Endodermal cell (in vitro differentiated cells): Measurements from ENCODE around the gene ATP13A2. TPM values are rescaled to one million over a fixed set of nuclear protein-coding genes. Genes with fewer than 3 reads are reported as not detected.

Source experiments
- DNase-seq: peaks from one replicate; pipeline ENCODE4 v3.0.0-alpha.2; 2017
- H3K27ac ChIP-seq: 2 replicates; pipeline ENCODE4 v1.5.1; 2013; ENCODE audit warnings: mild to moderate bottlenecking, low read depth, low read length, moderate library complexity
- H3K27me3 ChIP-seq: 2 replicates; pipeline ENCODE4 v1.6.1; 2013; ENCODE audit warnings: mild to moderate bottlenecking, low read length, moderate library complexity; ENCODE audit not compliant: insufficient read depth, control insufficient read depth, poor library complexity, severe bottlenecking
- H3K36me3 ChIP-seq: 2 replicates; pipeline ENCODE4 v1.7.0; 2013; ENCODE audit warnings: mild to moderate bottlenecking, low read length, moderate library complexity; ENCODE audit not compliant: control insufficient read depth, insufficient read depth
- H3K4me1 ChIP-seq: one replicate; pipeline ENCODE4 v1.7.0; 2013; ENCODE audit warnings: low read length; ENCODE audit not compliant: control insufficient read depth, insufficient read depth
- H3K4me3 ChIP-seq: 2 replicates; pipeline ENCODE4 v1.5.1; 2013; ENCODE audit warnings: mild to moderate bottlenecking, low read length, moderate library complexity
- H3K9ac ChIP-seq: 2 replicates; pipeline ENCODE4 v1.6.1; 2013; ENCODE audit warnings: mild to moderate bottlenecking, low read length, moderate library complexity; ENCODE audit not compliant: poor library complexity, severe bottlenecking; ENCODE audit errors: extremely low read depth
- H3K9me3 ChIP-seq: 2 replicates; pipeline ENCODE4 v1.6.1; 2013; ENCODE audit warnings: mild to moderate bottlenecking, low read length, moderate library complexity; ENCODE audit not compliant: control insufficient read depth
- H3K27ac Mint-ChIP-seq: 2 replicates; pipeline ENCODE4 v1.8.0; 2020; ENCODE audit warnings: mixed read lengths
- H3K27me3 Mint-ChIP-seq: 2 replicates; pipeline ENCODE4 v1.8.0; 2021; ENCODE audit warnings: mild to moderate bottlenecking, mixed read lengths; ENCODE audit not compliant: insufficient read depth
- H3K36me3 Mint-ChIP-seq: 2 replicates; pipeline ENCODE4 v1.8.0; 2020; ENCODE audit warnings: low read depth, mixed read lengths
- H3K4me1 Mint-ChIP-seq: 2 replicates; pipeline ENCODE4 v1.8.0; 2020; ENCODE audit warnings: mixed read lengths
- H3K4me3 Mint-ChIP-seq: 2 replicates; pipeline ENCODE4 v1.8.0; 2020; ENCODE audit warnings: mild to moderate bottlenecking, moderate library complexity, mixed read lengths
- H3K9me3 Mint-ChIP-seq: 2 replicates; pipeline ENCODE4 v1.8.0; 2020; ENCODE audit warnings: mild to moderate bottlenecking, mixed read lengths
- CTCF ChIP-seq: fragments of 200-600 bp; sonication (generic); conservative IDR thresholded peaks from 2 replicates; pipeline ENCODE4 v1.5.0; 2021; ENCODE audit warnings: antibody characterized with exemption, mild to moderate bottlenecking
- WGBS, 2 experiments: methylation state at CpG; one replicate each; pipeline versions ENCODE4 v1.1.5 to v1.1.7; 2013; ENCODE audit warnings: missing lambda C conversion rate in 2 of 2, mixed read lengths in 1 of 2; ENCODE audit not compliant: insufficient coverage in 1 of 2, insufficient read length in 1 of 2; 5-methylcytosine and 5-hydroxymethylcytosine counted together
- total RNA-seq, 2 donors: library from RNA; stranded (reverse); fragmentation: NEBNext Ultra II Directional in 1 of 2; extraction: Animal tissue kit (Norgen Biotek cat#: 25700) in 1 of 2; gene quantifications; 2 replicates in 1 of 2; 3 replicates in 1 of 2; pipeline ENCODE4 v1.2.1, GENCODE V29; 2021

ATP13A2 gene
- total RNA-seq, 2 donors from 2014 or later: 69.4 to 82.6 TPM

DNA sequence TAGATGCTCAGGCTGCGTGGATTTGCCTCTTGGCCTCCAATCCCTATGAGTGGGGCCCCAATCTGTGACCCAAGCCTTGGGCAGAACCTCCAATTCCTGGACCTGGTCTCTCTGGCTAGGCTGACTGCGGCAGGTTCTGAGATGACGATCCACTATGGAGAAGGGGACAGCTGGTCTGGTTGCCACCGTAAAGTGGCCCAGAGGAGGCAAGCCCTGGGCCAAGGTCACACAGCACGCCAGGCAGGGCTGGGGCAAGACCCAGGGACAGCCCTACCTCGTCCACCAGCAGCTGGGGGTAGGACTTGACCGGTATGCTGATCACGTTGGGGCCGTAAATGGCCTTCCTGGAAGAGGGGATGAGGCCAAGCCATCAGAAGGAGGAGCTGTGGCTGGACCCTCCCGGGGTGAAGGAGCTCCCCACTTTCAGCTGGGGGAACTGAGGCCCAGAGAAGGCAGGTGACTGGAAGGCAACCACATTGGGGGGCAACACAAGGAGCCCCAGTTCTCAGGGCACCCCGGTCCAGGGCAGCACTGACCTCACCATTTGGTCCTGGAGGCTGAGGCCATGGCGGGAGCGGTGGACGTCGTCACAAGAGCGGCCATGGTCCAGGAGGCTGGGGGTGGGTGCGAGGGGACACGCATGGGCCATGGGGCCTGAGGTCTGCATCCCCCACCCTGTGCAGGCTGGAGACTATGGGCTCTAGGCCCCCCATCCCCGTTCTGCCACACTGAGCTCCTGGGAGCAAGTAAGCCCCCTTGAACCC is 9.8 kb downstream of the ATP13A2 start:
- Histone ChIP-seq H3K4me3 (no peak overlapping the region), H3K9me3 (no peaks in the 10 kb centered on the region), H3K27me3 (no peaks in the 10 kb centered on the region), H3K27ac (no peak overlapping the region), H3K36me3 (peaks cover 47% of the 10 kb centered on the region), H3K9ac (no peak overlapping the region), H3K4me1 (no peaks in the 10 kb centered on the region)
- DNase-seq: no peak
- WGBS, 2 experiments: 96% methylated on average over 11 to 19 of the region's 19 CpGs
- H3K4me1 Mint-ChIP-seq: no peaks in the 10 kb centered on the region
- no peaks in the 10 kb centered on the region for H3K27me3 Mint-ChIP-seq
- TF ChIP-seq CTCF: no peak
- no peak overlapping the region for H3K4me3 Mint-ChIP-seq
- H3K36me3 Mint-ChIP-seq: peaks cover 37% of the 10 kb centered on the region
- H3K27ac Mint-ChIP-seq: no peak overlapping the region
- H3K9me3 Mint-ChIP-seq: no peaks in the 10 kb centered on the region

DNA sequence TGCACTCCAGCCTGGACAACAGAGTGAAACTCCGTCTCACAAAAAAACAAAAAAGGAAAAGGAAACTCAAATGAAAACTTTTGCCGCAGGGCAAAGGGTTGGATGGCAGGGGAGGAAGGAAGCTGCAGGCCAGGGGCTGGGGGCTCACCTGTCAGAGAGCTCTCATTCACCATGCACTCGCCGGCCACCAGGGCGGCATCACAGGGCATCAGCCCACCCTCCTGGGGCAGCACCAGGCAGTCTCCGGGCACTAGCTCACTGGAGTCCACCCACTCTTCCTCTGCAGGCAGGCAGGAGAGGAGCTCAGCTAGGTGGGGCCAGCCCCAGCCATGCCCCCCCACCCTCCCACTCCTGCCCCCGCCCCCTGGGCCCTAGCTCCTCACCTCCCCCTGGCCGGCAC is 11.9 kb downstream of the ATP13A2 start:
- DNase-seq: no peak
- peaks cover 43% of the 10 kb centered on the region for H3K36me3 Mint-ChIP-seq

GRCh38 chr1:16998589-16998988 is 13.1 kb downstream of the ATP13A2 start:
- H3K4me3 Mint-ChIP-seq: no peak overlapping the region
- Histone ChIP-seq H3K27me3 (no peaks in the 10 kb centered on the region), H3K36me3 (peaks cover 33% of the 10 kb centered on the region), H3K4me1 (no peaks in the 10 kb centered on the region), H3K9me3 (no peaks in the 10 kb centered on the region), H3K9ac (no peak overlapping the region), H3K4me3 (no peak overlapping the region), H3K27ac (no peak overlapping the region)
- H3K27ac Mint-ChIP-seq: no peak overlapping the region
- no peak for TF ChIP-seq CTCF
- 96 to 100% methylated on average over 8 to 10 of the region's 10 CpGs for WGBS, 2 experiments
- no peaks in the 10 kb centered on the region for H3K4me1 Mint-ChIP-seq
- DNase-seq: no peak
- no peaks in the 10 kb centered on the region for H3K9me3 Mint-ChIP-seq
- H3K36me3 Mint-ChIP-seq: peaks cover 35% of the 10 kb centered on the region
- no peaks in the 10 kb centered on the region for H3K27me3 Mint-ChIP-seq

More for the DNA sequence above, 11.9 kb downstream of the ATP13A2 start:
- no peaks in the 10 kb centered on the region for H3K9me3 Mint-ChIP-seq
- Histone ChIP-seq H3K9me3 (no peaks in the 10 kb centered on the region), H3K4me3 (no peak overlapping the region), H3K27me3 (no peaks in the 10 kb centered on the region), H3K9ac (no peak overlapping the region), H3K27ac (no peak overlapping the region), H3K4me1 (no peaks in the 10 kb centered on the region), H3K36me3 (peaks cover 43% of the 10 kb centered on the region)
- WGBS, 2 experiments: 91 to 100% methylated on average over 4 to 8 of the region's 8 CpGs
- no peaks in the 10 kb centered on the region for H3K27me3 Mint-ChIP-seq
- H3K27ac Mint-ChIP-seq: no peak overlapping the region
- peak; percentile 48 for TF ChIP-seq CTCF
- H3K4me1 Mint-ChIP-seq: no peaks in the 10 kb centered on the region
- H3K4me3 Mint-ChIP-seq: no peak overlapping the region
